ENCODE data around the gene DRC7. TPM values are rescaled to one million over a fixed set of nuclear protein-coding genes. Genes with fewer than 3 reads are reported as not detected.

DRC7 gene, protein sequence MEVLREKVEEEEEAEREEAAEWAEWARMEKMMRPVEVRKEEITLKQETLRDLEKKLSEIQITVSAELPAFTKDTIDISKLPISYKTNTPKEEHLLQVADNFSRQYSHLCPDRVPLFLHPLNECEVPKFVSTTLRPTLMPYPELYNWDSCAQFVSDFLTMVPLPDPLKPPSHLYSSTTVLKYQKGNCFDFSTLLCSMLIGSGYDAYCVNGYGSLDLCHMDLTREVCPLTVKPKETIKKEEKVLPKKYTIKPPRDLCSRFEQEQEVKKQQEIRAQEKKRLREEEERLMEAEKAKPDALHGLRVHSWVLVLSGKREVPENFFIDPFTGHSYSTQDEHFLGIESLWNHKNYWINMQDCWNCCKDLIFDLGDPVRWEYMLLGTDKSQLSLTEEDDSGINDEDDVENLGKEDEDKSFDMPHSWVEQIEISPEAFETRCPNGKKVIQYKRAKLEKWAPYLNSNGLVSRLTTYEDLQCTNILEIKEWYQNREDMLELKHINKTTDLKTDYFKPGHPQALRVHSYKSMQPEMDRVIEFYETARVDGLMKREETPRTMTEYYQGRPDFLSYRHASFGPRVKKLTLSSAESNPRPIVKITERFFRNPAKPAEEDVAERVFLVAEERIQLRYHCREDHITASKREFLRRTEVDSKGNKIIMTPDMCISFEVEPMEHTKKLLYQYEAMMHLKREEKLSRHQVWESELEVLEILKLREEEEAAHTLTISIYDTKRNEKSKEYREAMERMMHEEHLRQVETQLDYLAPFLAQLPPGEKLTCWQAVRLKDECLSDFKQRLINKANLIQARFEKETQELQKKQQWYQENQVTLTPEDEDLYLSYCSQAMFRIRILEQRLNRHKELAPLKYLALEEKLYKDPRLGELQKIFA
- 0.34 TPM for polyA plus RNA-seq (2013)

DNA sequence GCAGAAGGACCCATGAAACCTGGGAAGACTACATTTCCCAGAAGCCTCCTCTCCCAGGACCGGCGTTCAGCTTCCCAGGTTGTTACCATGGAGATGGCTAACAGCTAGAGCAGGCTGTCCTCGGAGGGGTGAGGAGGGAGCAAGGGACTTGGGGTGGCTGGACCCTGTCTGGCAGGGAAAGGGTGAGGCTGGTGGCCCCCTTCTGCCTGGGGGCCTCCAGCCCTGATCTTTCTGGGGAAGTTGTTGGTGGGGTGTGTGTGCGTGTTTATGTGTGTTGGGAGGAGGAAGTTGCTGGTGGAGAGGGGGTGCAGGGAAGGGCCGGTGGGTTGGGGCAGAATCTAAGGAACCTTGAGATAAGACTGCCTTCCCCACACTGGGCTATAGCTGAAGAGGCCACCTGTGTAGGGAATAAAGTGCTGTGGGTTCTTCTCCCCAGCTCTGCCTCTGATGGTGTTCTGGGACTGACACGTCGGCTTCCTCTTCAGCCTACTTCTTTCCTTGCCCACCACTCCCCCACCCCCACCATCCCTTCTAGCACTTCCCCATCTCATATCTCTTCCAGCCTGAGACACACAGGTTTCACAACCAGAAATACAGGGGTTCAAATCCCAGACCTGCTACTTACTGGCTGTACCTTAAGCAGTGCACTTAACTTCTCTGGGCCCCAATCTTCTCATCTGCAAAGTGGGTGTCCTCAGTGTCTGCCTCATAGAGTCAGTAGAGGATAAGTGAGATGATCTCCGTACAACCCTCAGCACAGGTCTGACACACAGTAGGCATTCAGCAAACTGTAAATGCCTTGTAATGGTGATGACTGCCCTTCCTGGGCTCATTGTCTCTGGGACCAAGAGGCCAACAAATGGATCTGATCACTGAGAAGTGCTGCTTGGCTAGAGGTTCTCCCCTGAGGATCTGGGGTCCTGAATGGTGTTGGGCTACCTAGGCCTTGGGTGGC lies at the start of gene DRC7:
TSS of gene DRC7 (plus strand) at position 82 of the 955 bp plus-strand sequence. CDS start 3,144 bp downstream, outside the sequence.
- Histone ChIP-seq H3K36me3 (ENCODE audit: control insufficient read depth in 4 of 4, insufficient read depth in 4 of 4, low read length in 3 of 4) (no peaks in the 10 kb centered on the region), H3K9me3 (ENCODE audit: control extremely low read depth in 1 of 5, control insufficient read depth in 4 of 5, insufficient read depth in 2 of 5, low read depth in 1 of 5, low read length in 4 of 5) (no peaks in the 10 kb centered on the region), H3K4me1 (ENCODE audit: control extremely low read depth in 1 of 4, control insufficient read depth in 4 of 4, insufficient read depth in 4 of 4, low read length in 3 of 4) (peaks cover 6 to 69% (median 59%) of the 10 kb centered on the region in 4 experiments), H3K27ac (ENCODE audit: insufficient read depth in 1 of 2, low read depth in 1 of 2, low read length in 2 of 2, poor library complexity in 1 of 2, severe bottlenecking in 2 of 2) (peak within 1 kb of the TSS; percentile 88 to 95), H3K27me3 (replicated peaks in 2 of 5; ENCODE audit: control insufficient read depth in 4 of 5, insufficient read depth in 5 of 5, low read length in 4 of 5) (no peaks in the 10 kb centered on the region), H3K4me3 (ENCODE audit: control insufficient read depth in 1 of 7, extremely low read depth in 1 of 7, insufficient read depth in 4 of 7, low read depth in 2 of 7, low read length in 6 of 7) (peak within 1 kb of the TSS in 4 of 7 experiments; percentile 22 to 52 (median 41))
- CTCF ChIA-PET = interaction anchor here (0.6 to 1.5 kb wide), 8 partner anchors 10 to 49 kb away, joined by 3 to 5 read pairs (median 3); partner anchors contain the start of gene KATNB1
- POLR2A ChIA-PET = interaction anchor here (0.6 kb wide), 1 partner anchor 42 kb away, joined by 3 read pairs; no protein-coding TSS in a partner anchor
- WGBS (ENCODE audit: insufficient coverage) = 0% methylated on average over 3 of the region's 8 CpGs
- DNase-seq = peak; percentile 93 to 99 (median 98)

DNA sequence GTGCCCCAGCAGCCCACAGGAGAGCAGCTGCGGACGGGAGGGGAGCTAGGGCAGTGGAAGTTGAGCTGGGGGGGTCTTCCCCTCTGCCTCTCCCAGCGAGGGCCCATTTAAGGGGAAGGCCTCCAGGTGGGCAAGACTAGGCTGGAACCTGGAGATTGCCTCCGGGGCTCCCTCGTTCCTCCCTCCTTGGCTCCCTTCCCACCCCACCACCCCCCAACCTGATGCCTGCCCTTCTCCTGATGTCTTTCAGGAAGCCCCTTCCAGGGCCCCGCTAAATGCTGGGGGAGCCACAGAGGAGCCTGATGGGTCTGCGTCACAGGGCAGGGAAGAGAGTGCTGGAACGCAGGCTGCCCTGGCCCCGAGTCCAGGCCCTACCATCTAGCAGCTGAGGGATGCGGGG lies 49.4 kb upstream of the DRC7 start:
- Histone ChIP-seq H3K4me1 (ENCODE audit: control extremely low read depth in 1 of 4, control insufficient read depth in 4 of 4, insufficient read depth in 4 of 4, low read length in 3 of 4) (peaks cover 7 to 86% (median 79%) of the 10 kb centered on the region in 4 experiments), H3K27ac (ENCODE audit: insufficient read depth in 1 of 2, low read depth in 1 of 2, low read length in 2 of 2, poor library complexity in 1 of 2, severe bottlenecking in 2 of 2) (no peak overlapping the region), H3K4me3 (ENCODE audit: control insufficient read depth in 1 of 7, extremely low read depth in 1 of 7, insufficient read depth in 4 of 7, low read depth in 2 of 7, low read length in 6 of 7) (no peak overlapping the region), H3K9me3 (ENCODE audit: control extremely low read depth in 1 of 5, control insufficient read depth in 4 of 5, insufficient read depth in 2 of 5, low read depth in 1 of 5, low read length in 4 of 5) (no peaks in the 10 kb centered on the region), H3K36me3 (ENCODE audit: control insufficient read depth in 4 of 4, insufficient read depth in 4 of 4, low read length in 3 of 4) (peaks cover 4 to 50% (median 22%) of the 10 kb centered on the region in 4 experiments), H3K27me3 (replicated peaks in 2 of 5; ENCODE audit: control insufficient read depth in 4 of 5, insufficient read depth in 5 of 5, low read length in 4 of 5) (no peaks in the 10 kb centered on the region)
- WGBS (ENCODE audit: insufficient coverage) = 32% methylated on average over 9 of the region's 10 CpGs
- DNase-seq = no peak
- ChIA-PET CTCF (interaction anchor here (1.0 to 11.4 kb wide), 8 partner anchors 9 to 58 kb away, joined by 3 to 500 read pairs (median 5); partner anchors contain the start of genes ADGRG1 and DRC7), POLR2A (interaction anchor here (0.7 to 2.2 kb wide), 5 partner anchors 11 to 103 kb away, joined by 3 to 7 read pairs (median 4); partner anchors contain the start of gene ADGRG5)

DNA sequence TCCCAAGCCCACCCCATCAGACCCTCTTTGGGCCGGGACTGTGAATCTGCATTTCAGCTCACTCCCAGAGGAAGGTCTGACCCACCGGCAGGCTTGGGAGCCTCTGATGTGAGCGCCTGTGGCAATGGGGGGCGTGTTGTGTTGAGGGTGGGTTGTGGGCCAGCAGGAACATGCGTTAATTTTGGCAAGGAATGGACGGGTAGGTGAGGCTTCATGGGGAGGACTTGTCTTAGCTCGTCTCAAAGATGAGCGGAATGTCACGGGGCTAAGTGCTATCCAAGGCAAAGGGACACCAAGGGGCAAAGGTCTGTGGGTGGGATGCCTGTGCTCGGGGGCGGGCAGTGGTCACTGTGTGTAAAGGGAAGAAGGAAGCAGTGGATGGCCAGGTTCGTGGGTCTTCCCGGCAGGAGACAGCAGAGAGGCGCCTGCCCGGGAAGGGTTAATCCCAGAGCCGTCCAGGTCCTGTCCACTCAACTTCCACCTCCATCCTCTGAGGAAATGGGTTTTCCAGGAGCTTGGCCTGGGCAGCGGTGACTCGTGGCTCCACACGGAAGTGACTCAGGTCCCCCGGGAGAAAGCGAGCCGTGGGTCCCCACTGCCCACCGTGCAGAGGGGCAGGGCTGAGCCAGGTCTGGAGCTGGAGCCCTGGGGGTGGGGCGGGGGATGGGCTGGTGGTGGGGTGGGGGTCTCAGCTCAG lies 48.8 kb upstream of the DRC7 start:
- no peaks in the 10 kb centered on the region for H3K9me3 ChIP-seq (ENCODE audit: control extremely low read depth in 1 of 5, control insufficient read depth in 4 of 5, insufficient read depth in 2 of 5, low read depth in 1 of 5, low read length in 4 of 5)
- 77% methylated on average over 11 of the region's 24 CpGs for WGBS (ENCODE audit: insufficient coverage)
- DNase-seq = peak in 1 of 3 donors; percentile 38
- CTCF ChIA-PET = interaction anchor here (0.6 to 11.4 kb wide), 10 partner anchors 9 to 123 kb away, joined by 3 to 500 read pairs (median 4); partner anchors contain the start of genes ADGRG1 and DRC7
- peaks cover 4 to 48% (median 23%) of the 10 kb centered on the region in 4 experiments for H3K36me3 ChIP-seq (ENCODE audit: control insufficient read depth in 4 of 4, insufficient read depth in 4 of 4, low read length in 3 of 4)
- H3K27me3 ChIP-seq (replicated peaks in 2 of 5; ENCODE audit: control insufficient read depth in 4 of 5, insufficient read depth in 5 of 5, low read length in 4 of 5) = no peaks in the 10 kb centered on the region
- peak overlapping the region in 1 of 7 experiments; percentile 1 for H3K4me3 ChIP-seq (ENCODE audit: control insufficient read depth in 1 of 7, extremely low read depth in 1 of 7, insufficient read depth in 4 of 7, low read depth in 2 of 7, low read length in 6 of 7)
- no peak overlapping the region for H3K27ac ChIP-seq (ENCODE audit: insufficient read depth in 1 of 2, low read depth in 1 of 2, low read length in 2 of 2, poor library complexity in 1 of 2, severe bottlenecking in 2 of 2)
- POLR2A ChIA-PET = interaction anchor here (0.7 to 2.2 kb wide), 7 partner anchors 11 to 103 kb away, joined by 3 to 7 read pairs (median 4); partner anchors contain the start of genes ADGRG1 and ADGRG5
- H3K4me1 ChIP-seq (ENCODE audit: control extremely low read depth in 1 of 4, control insufficient read depth in 4 of 4, insufficient read depth in 4 of 4, low read length in 3 of 4) = peaks cover 7 to 81% (median 75%) of the 10 kb centered on the region in 4 experiments

DNA sequence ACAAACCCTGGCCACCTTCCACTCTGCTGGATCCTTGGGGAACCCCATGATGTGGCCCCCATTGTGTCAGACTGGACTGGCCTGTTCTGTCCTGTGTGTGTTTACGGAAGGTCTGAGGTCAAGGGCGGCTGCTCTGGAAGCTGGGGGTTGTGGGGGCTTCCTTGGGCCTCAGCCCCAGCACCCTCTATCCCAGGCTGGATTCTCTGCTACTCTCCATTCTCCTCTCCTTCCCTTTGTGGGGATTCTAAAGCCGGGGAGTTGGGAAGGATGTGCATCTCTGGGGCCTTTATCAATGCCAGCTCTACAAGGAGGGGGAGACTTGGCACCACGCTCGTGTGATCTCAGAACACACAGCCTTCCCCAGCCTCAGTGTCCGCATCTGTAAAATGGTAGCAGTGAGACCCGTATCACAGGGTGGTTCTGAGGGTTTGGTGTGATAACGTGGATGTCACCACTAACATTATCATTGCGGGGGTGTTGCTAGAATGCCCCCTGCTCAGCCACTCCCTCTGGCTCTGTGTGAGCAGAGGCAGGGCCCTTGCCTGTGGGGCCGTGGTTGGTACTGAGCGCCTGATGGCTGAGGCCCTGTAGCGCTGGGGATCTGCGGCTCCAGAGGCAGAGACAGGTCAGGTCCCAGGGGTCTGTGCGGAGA lies 48.1 kb upstream of the DRC7 start:
- H3K36me3 ChIP-seq (ENCODE audit: control insufficient read depth in 4 of 4, insufficient read depth in 4 of 4, low read length in 3 of 4) = peaks cover 4 to 50% (median 26%) of the 10 kb centered on the region in 4 experiments
- peak in 2 of 3 donors; percentile 72 to 80 for DNase-seq
- H3K4me1 ChIP-seq (ENCODE audit: control extremely low read depth in 1 of 4, control insufficient read depth in 4 of 4, insufficient read depth in 4 of 4, low read length in 3 of 4) = peaks cover 7 to 77% (median 70%) of the 10 kb centered on the region in 4 experiments
- H3K27ac ChIP-seq (ENCODE audit: insufficient read depth in 1 of 2, low read depth in 1 of 2, low read length in 2 of 2, poor library complexity in 1 of 2, severe bottlenecking in 2 of 2) = no peak overlapping the region
- no peaks in the 10 kb centered on the region for H3K27me3 ChIP-seq (replicated peaks in 2 of 5; ENCODE audit: control insufficient read depth in 4 of 5, insufficient read depth in 5 of 5, low read length in 4 of 5)
- 83% methylated on average over 9 of the region's 14 CpGs for WGBS (ENCODE audit: insufficient coverage)
- CTCF ChIA-PET = interaction anchor here (0.7 to 11.4 kb wide), 9 partner anchors 10 to 101 kb away, joined by 3 to 500 read pairs (median 9); partner anchors contain the start of genes ADGRG1 and DRC7
- no peak overlapping the region for H3K4me3 ChIP-seq (ENCODE audit: control insufficient read depth in 1 of 7, extremely low read depth in 1 of 7, insufficient read depth in 4 of 7, low read depth in 2 of 7, low read length in 6 of 7)
- H3K9me3 ChIP-seq (ENCODE audit: control extremely low read depth in 1 of 5, control insufficient read depth in 4 of 5, insufficient read depth in 2 of 5, low read depth in 1 of 5, low read length in 4 of 5) = no peaks in the 10 kb centered on the region
- POLR2A ChIA-PET = interaction anchor here (1.0 to 2.2 kb wide), 5 partner anchors 12 to 54 kb away, joined by 3 to 7 read pairs (median 4); partner anchors contain the start of gene ADGRG1

DNA sequence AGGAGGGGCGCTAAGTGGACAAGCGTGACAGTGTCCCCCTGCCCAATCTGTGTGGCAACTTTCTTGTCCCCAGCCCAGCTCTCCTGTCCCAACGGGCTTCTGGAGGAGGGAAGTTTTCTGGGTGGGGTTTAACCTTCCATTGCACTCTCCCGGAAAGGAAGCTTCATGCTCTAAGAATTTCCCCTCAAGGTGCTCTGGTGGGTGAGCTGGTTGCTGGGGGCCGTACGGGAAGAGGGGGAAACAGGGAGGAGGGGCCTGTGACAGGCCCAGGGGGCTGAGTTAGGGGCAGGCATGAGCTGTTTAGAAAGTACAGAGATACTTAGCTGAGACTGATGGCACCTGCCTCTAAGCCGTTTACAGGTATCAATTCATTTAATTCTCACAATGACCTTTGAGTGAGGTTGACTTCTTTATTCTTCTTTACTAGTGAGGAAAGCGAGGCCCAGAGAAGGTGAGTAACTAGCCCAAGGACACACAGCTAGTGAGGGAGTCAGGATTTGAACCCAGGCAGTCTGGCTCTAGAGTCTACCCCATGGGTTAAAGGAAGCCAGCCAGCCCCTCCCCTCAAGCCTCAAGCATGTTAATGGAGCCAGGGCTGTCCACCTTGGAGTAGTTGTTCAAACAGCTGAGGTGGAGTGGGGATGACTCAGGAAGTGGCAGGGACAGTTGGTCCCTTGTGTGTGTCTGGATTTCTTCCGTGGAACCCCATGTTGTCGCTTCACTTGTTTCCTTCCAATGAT lies 47.3 kb upstream of the DRC7 start:
- ChIA-PET CTCF (interaction anchor here (0.7 to 11.4 kb wide), 18 partner anchors 11 to 152 kb away, joined by 3 to 500 read pairs (median 6); partner anchors contain the start of genes ADGRG1 and DRC7), POLR2A (interaction anchor here (0.7 to 2.2 kb wide), 8 partner anchors 8 to 482 kb away, joined by 3 to 8 read pairs (median 4); partner anchors contain the start of gene CFAP20)
- Histone ChIP-seq H3K27ac (ENCODE audit: insufficient read depth in 1 of 2, low read depth in 1 of 2, low read length in 2 of 2, poor library complexity in 1 of 2, severe bottlenecking in 2 of 2) (peak overlapping the region; percentile 1 to 57), H3K9me3 (ENCODE audit: control extremely low read depth in 1 of 5, control insufficient read depth in 4 of 5, insufficient read depth in 2 of 5, low read depth in 1 of 5, low read length in 4 of 5) (no peaks in the 10 kb centered on the region), H3K27me3 (replicated peaks in 2 of 5; ENCODE audit: control insufficient read depth in 4 of 5, insufficient read depth in 5 of 5, low read length in 4 of 5) (no peaks in the 10 kb centered on the region), H3K36me3 (ENCODE audit: control insufficient read depth in 4 of 4, insufficient read depth in 4 of 4, low read length in 3 of 4) (peaks cover 4 to 52% (median 31%) of the 10 kb centered on the region in 4 experiments), H3K4me1 (ENCODE audit: control extremely low read depth in 1 of 4, control insufficient read depth in 4 of 4, insufficient read depth in 4 of 4, low read length in 3 of 4) (peaks cover 7 to 85% (median 69%) of the 10 kb centered on the region in 4 experiments), H3K4me3 (ENCODE audit: control insufficient read depth in 1 of 7, extremely low read depth in 1 of 7, insufficient read depth in 4 of 7, low read depth in 2 of 7, low read length in 6 of 7) (peak overlapping the region in 1 of 7 experiments; percentile 11)
- DNase-seq = peak in 2 of 3 donors; percentile 50 to 55
- WGBS (ENCODE audit: insufficient coverage) = 62% methylated on average over 6 of the region's 10 CpGs
